Smooth muscle cell (in vitro differentiated cells): ENCODE measurements around the gene LRRC26. TPM values are rescaled to one million over a fixed set of nuclear protein-coding genes. Genes with fewer than 3 reads are reported as not detected.
A peak's percentile ranks its signal among the peaks of the same experiment; 100 is the strongest.

Source experiments
- DNase-seq: peaks from one replicate; lab custom pipeline; 2025; ENCODE audit not compliant: unreplicated experiment; lab: John Stamatoyannopoulos, UW
- H2AFZ ChIP-seq: fragments of 200-600 bp; sonication (generic); 2 replicates; pipeline ENCODE4 v1.6.0; 2016; ENCODE audit warnings: antibody characterized with exemption, low read depth, mild to moderate bottlenecking
- H3F3A ChIP-seq: fragments of 200-600 bp; sonication (generic); 2 replicates; pipeline ENCODE4 v1.6.0; 2017; ENCODE audit warnings: antibody characterized with exemption, low read depth
- H3K27ac ChIP-seq: fragments of 200-600 bp; sonication (generic); 2 replicates; pipeline ENCODE4 v1.5.1; 2016; ENCODE audit warnings: low read depth, mild to moderate bottlenecking
- H3K27me3 ChIP-seq: fragments of 200-600 bp; sonication (generic); 2 replicates; pipeline ENCODE4 v1.6.1; 2016; ENCODE audit warnings: low read depth, mild to moderate bottlenecking
- H3K36me3 ChIP-seq: fragments of 200-600 bp; sonication (generic); 2 replicates; pipeline ENCODE4 v1.5.1; 2016; ENCODE audit warnings: low read depth
- H3K4me1 ChIP-seq: fragments of 200-600 bp; sonication (generic); 2 replicates; pipeline ENCODE4 v1.5.1; 2016; ENCODE audit warnings: low read depth
- H3K4me2 ChIP-seq: fragments of 200-600 bp; sonication (generic); 2 replicates; pipeline ENCODE4 v1.6.0; 2016; ENCODE audit warnings: mild to moderate bottlenecking
- H3K4me3 ChIP-seq: fragments of 200-600 bp; sonication (generic); 2 replicates; pipeline ENCODE4 v1.5.1; 2016; ENCODE audit warnings: mild to moderate bottlenecking
- H3K79me2 ChIP-seq: fragments of 200-600 bp; sonication (generic); 2 replicates; pipeline ENCODE4 v1.6.0; 2016; ENCODE audit warnings: low read depth, mild to moderate bottlenecking
- H3K9ac ChIP-seq: fragments of 200-600 bp; sonication (generic); 2 replicates; pipeline ENCODE4 v1.6.0; 2016; ENCODE audit warnings: low read depth
- H3K9me3 ChIP-seq: fragments of 200-600 bp; sonication (generic); replicated peaks from 2 replicates; pipeline ENCODE4 v1.5.1; 2016; ENCODE audit warnings: low read depth
- H4K20me1 ChIP-seq: fragments of 200-600 bp; sonication (generic); 2 replicates; pipeline ENCODE4 v1.6.0; 2016; ENCODE audit warnings: low read depth
- WGBS: methylation state at CpG from one replicate; pipeline ENCODE4 v1.1.7; 2016; ENCODE audit warnings: low lambda C conversion rate; 5-methylcytosine and 5-hydroxymethylcytosine counted together
- polyA plus RNA-seq: library from polyadenylated mRNA; unstranded; fragments of >200 nt; fragmentation: Nextera tagmentation; extraction: Ambion mirVana; gene quantifications from 2 replicates; pipeline ENCODE4 v1.2.1, GENCODE V29; 2016
- total RNA-seq: library from RNA; depleted of rRNA; stranded (reverse); fragments of >200 nt; gene quantifications from 2 replicates; pipeline ENCODE4 v1.2.3, GENCODE V29; 2014
- TF ChIP-seq, protein P1 (sequence below): fragments of 200-600 bp; sonication (generic); IDR thresholded peaks from 2 replicates; pipeline ENCODE4 v1.5.1; 2017; ENCODE audit warnings: borderline replicate concordance, mild to moderate bottlenecking, antibody characterized with exemption; ENCODE audit not compliant: insufficient read depth, poor library complexity, severe bottlenecking

LRRC26 gene
- total and polyA plus RNA-seq, 2 experiments from 2014 or later: not detected

DNA sequence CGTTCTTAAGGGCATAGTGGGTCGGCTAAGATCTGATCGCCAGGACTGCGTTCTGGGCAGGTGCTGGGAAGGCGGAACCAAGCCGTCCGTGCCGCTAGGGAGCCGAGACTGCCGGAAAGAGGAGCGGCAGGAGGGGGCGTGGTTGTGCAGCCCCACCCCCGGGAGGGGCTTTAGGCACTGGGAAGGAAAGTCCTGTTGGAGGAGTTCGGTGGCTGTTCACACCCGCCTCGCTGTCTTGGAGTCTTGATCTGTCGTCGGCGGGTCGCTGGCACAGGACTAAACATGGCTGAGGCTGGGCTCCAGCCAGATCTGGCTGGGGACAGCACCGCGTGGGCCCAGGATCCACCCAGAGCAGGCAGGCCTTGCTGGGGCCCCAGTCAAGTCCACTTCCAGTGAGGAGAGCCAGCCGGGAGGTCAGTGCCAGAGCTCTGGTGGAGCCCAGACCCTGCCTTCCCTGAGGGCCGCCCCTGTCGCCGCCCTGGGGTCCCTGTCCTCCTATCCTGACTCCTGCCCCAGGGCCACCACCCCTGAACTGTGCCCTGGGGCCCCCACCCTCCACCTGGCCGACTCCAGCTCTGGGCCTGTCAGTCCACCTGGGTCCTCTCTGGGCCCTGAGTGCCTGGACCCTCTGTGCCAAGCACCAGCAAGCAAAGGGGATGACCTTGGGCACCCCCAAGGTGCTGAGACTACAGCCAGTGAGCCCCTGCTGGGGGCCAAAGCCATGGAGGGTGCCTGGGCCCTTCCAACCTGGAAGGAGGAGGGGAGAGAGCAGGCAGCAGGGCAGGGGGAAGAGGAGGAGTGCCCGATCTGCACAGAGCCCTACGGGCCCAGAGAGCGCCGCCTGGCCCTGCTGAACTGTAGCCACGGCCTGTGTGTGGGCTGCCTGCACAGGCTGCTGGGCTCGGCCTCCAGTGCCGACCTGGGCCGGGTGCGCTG, 47.7 kb upstream of the LRRC26 start:
- Histone ChIP-seq H3K4me3 (peak overlapping the region; percentile 28), H3K27ac (peak overlapping the region; percentile 19), H3K9ac (no peak overlapping the region)

DNA sequence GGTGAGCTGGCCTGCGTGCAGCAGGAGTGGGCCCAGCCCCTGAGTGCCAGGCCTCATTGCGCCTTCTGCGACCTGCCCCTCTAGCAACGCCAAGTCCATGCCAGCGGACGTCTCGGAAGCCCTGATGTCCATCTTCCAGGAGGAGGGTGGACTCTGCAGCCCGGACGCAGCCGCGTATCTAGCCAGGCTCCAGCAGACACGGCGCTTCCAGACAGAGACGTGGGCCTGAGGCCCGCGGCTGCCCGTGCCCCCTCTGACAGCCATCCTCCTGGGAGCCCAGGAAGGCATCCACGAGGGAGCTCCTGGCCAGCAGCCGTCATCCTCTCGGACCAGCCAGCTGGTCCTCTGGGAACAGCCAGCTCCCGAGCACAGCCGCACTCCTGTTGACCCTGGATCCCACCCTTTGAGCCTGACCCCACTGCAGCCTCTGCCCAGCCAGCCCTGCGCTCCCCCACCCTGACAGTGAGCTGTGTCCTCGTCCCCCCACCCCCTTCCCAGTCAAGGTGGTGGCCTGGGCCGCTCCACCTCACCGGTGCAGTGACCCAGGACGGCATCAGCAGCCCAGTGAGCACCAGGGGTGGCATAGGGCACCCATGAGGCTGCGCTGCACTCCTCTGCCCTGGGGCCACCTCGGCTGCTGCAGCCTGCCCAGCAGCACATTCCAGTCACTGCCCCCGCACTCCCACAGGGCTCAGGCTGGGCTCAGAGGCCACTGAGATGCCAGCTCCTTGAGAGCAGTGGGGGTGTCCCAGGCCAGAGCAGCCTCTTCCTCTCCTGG, 46.5 kb upstream of the LRRC26 start:
- no peak overlapping the region for H2AFZ ChIP-seq
- H3K9me3 ChIP-seq: no peaks in the 10 kb centered on the region
- DNase-seq: no peak
- H3K79me2 ChIP-seq: no peaks in the 10 kb centered on the region
- TF ChIP-seq, protein P1, sequence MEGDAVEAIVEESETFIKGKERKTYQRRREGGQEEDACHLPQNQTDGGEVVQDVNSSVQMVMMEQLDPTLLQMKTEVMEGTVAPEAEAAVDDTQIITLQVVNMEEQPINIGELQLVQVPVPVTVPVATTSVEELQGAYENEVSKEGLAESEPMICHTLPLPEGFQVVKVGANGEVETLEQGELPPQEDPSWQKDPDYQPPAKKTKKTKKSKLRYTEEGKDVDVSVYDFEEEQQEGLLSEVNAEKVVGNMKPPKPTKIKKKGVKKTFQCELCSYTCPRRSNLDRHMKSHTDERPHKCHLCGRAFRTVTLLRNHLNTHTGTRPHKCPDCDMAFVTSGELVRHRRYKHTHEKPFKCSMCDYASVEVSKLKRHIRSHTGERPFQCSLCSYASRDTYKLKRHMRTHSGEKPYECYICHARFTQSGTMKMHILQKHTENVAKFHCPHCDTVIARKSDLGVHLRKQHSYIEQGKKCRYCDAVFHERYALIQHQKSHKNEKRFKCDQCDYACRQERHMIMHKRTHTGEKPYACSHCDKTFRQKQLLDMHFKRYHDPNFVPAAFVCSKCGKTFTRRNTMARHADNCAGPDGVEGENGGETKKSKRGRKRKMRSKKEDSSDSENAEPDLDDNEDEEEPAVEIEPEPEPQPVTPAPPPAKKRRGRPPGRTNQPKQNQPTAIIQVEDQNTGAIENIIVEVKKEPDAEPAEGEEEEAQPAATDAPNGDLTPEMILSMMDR: no peak
- H4K20me1 ChIP-seq: no peaks in the 10 kb centered on the region
- no peak overlapping the region for H3K27ac ChIP-seq
- H3K9ac ChIP-seq: no peak overlapping the region
- no peaks in the 10 kb centered on the region for H3F3A ChIP-seq
- H3K36me3 ChIP-seq: no peaks in the 10 kb centered on the region
- peak overlapping the region; percentile 70 for H3K4me2 ChIP-seq
- no peaks in the 10 kb centered on the region for H3K4me1 ChIP-seq
- no peak overlapping the region for H3K4me3 ChIP-seq
- H3K27me3 ChIP-seq: no peaks in the 10 kb centered on the region
- 93% methylated on average over 25 of the region's 30 CpGs for WGBS

More for the DNA sequence above, 47.7 kb upstream of the LRRC26 start:
- TF ChIP-seq, protein P1: no peak
- Histone ChIP-seq H4K20me1 (no peaks in the 10 kb centered on the region), H3F3A (no peaks in the 10 kb centered on the region), H3K27me3 (no peaks in the 10 kb centered on the region), H3K4me2 (peak overlapping the region; percentile 70), H3K79me2 (no peaks in the 10 kb centered on the region), H3K9me3 (no peaks in the 10 kb centered on the region), H3K4me1 (peaks cover 3% of the 10 kb centered on the region), H2AFZ (no peak overlapping the region), H3K36me3 (no peaks in the 10 kb centered on the region)
- DNase-seq: peak; percentile 21
- WGBS: 52% methylated on average over 33 of the region's 36 CpGs

DNA sequence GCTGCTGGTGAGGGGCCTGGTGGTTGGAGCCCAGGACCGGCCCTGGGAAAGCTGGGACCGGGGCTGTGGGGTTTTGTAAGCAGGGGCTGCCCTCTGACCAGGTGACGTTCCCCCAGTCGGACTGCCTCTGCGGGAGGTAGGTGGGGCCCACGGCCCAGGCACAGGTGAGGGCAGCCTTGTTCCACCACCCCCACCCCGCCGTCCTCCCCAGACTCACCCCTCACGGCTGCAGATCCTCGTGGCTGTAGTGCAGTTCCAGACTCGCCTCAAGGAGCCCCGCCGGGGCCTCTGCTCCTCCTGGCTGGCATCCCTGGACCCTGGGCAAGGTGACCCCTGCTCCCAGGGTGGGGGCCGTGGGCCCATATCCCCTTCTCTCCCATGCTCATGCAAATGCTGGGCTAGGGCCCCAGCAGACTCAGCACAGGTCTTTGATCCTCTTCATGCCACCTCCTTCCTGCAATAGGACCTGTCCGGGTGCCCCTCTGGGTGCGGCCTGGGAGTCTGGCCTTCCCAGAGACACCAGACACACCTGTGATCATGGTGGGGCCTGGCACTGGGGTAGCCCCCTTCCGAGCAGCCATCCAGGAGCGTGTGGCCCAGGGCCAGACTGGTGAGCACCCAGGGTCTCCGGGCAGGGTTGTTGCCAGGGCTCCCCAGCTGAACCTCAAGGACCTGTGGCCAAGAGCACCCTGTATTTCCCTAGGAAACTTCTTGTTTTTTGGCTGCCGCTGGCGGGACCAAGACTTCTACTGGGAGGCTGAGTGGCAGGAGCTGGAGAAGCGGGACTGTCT, 45.5 kb upstream of the LRRC26 start:
- Histone ChIP-seq H2AFZ (no peak overlapping the region), H4K20me1 (no peaks in the 10 kb centered on the region), H3K79me2 (no peaks in the 10 kb centered on the region), H3K4me2 (no peak overlapping the region), H3K27me3 (no peaks in the 10 kb centered on the region), H3K9me3 (no peaks in the 10 kb centered on the region), H3K4me3 (no peak overlapping the region), H3K9ac (no peak overlapping the region), H3F3A (no peaks in the 10 kb centered on the region), H3K36me3 (no peaks in the 10 kb centered on the region), H3K4me1 (no peaks in the 10 kb centered on the region), H3K27ac (no peak overlapping the region)
- DNase-seq: no peak
- 97% methylated on average over 22 of the region's 22 CpGs for WGBS
- TF ChIP-seq, protein P1: no peak
